A673 (cell line): ENCODE measurements around the gene LITAF.

Experiments
- EZH2 ChIP-seq: fragments of 200-600 bp; sonication (generic); IDR thresholded peaks from 2 replicates; pipeline ENCODE4 v1.6.1; 2017; ENCODE audit warnings: borderline replicate concordance, low read depth, mild to moderate bottlenecking, mixed read lengths, antibody characterized with exemption, low read length; ENCODE audit not compliant: poor library complexity, severe bottlenecking
- TF ChIP-seq, protein P1 (sequence below): fragments of 300-800, 200-600 bp; sonication (generic); conservative IDR thresholded peaks from 2 replicates; pipeline ENCODE4 v1.5.1; 2017; ENCODE audit warnings: low read depth, mild to moderate bottlenecking, antibody characterized with exemption, low read length, moderate library complexity, mixed read lengths

DNA sequence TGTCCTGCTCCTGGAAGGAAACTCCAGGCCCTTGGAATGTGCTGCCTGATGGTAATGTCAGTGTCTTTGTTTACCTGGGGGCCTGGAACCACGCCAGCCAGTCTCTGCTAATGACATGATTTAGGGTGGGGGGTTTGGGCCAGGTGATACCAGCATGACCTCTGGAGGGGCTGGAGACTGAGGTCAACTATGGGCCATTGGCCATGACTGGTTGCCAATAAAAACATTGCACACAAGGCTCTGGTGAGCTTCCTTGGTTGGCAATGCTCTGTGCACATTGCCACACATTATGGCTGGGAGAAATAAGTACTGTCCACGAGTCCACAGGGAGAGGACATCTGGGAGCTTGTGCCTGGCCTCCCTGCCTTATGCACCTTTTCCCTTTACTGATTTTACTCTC lies 52.5 kb downstream of the LITAF start:
- TF ChIP-seq, protein P1, sequence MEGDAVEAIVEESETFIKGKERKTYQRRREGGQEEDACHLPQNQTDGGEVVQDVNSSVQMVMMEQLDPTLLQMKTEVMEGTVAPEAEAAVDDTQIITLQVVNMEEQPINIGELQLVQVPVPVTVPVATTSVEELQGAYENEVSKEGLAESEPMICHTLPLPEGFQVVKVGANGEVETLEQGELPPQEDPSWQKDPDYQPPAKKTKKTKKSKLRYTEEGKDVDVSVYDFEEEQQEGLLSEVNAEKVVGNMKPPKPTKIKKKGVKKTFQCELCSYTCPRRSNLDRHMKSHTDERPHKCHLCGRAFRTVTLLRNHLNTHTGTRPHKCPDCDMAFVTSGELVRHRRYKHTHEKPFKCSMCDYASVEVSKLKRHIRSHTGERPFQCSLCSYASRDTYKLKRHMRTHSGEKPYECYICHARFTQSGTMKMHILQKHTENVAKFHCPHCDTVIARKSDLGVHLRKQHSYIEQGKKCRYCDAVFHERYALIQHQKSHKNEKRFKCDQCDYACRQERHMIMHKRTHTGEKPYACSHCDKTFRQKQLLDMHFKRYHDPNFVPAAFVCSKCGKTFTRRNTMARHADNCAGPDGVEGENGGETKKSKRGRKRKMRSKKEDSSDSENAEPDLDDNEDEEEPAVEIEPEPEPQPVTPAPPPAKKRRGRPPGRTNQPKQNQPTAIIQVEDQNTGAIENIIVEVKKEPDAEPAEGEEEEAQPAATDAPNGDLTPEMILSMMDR: no peak
- no peak for TF ChIP-seq EZH2
